ENCODE results near the gene MEGF6.

MEGF6 gene

DNA sequence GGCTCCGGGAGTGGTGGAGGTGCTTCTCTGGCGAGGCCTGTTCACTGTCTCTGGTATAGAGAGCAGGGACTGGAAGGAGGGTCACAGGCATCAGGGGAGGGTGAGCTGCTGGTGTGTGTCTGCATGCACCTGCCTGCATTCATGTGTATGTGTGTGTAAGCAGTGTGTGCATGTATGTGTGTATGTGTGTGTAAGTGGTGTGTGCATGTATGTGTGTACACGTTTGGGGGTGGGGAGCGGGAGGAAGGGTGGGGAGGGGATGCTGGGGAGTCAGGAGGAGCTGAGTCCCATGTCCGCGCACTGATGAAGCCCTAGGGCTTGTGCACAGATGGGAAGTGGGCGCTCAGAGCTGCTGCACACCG lies 107.8 kb downstream of the MEGF6 start:
- no peaks in the 10 kb centered on the region for H3K4me1 Mint-ChIP-seq
- no peak overlapping the region for H3K27ac Mint-ChIP-seq
- H3K27me3 Mint-ChIP-seq: no peaks in the 10 kb centered on the region
- no peaks in the 10 kb centered on the region for H3K36me3 Mint-ChIP-seq
- H3K9me3 Mint-ChIP-seq: no peaks in the 10 kb centered on the region
- no peak overlapping the region for H3K4me3 Mint-ChIP-seq

DNA sequence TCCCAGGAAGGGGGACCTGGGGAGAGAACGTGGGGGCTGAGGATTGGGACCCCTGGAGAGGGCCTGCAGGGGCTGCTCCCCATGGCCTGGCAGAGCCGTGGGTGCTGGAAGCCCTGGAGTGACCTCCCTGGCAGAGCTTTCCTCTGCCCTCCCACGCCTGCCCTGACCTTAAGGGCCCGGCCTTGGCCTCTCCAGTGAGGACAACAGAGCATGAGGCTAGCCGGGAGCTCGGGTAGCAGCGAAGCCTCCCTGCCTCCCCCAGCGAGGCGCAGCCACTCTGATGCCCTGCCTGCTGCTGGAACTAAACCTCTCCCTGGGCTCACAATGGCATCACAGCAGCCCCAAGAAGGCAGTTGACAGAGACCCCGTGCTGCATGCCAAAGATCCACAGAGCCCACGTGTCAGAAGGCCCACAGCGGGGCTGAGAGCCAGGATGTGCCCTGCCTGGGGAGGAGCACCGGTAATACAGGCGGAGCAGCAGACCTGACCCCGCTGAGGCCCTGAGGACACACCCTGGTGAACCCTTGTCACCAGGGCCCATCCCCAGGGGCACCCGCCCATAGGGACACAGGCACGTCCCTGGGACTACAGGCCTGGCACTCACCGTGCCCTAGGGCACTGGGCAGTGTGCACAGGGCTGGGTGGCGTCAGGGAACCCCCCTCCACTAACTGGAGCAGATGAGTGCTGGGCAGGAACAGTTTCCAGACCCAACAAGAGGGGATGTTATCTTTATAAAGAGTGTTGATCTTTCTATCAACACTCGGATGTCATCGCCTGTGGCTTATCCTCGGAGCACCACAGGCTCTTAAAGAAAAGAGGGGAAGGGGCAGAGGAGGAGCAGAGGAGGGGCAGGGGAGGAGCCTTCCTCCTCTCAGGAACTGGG lies 108.4 kb downstream of the MEGF6 start:
- no peaks in the 10 kb centered on the region for H3K36me3 Mint-ChIP-seq
- H3K4me3 Mint-ChIP-seq: no peak overlapping the region
- no peaks in the 10 kb centered on the region for H3K4me1 Mint-ChIP-seq
- H3K27ac Mint-ChIP-seq: no peak overlapping the region
- no peaks in the 10 kb centered on the region for H3K9me3 Mint-ChIP-seq
- no peaks in the 10 kb centered on the region for H3K27me3 Mint-ChIP-seq

DNA sequence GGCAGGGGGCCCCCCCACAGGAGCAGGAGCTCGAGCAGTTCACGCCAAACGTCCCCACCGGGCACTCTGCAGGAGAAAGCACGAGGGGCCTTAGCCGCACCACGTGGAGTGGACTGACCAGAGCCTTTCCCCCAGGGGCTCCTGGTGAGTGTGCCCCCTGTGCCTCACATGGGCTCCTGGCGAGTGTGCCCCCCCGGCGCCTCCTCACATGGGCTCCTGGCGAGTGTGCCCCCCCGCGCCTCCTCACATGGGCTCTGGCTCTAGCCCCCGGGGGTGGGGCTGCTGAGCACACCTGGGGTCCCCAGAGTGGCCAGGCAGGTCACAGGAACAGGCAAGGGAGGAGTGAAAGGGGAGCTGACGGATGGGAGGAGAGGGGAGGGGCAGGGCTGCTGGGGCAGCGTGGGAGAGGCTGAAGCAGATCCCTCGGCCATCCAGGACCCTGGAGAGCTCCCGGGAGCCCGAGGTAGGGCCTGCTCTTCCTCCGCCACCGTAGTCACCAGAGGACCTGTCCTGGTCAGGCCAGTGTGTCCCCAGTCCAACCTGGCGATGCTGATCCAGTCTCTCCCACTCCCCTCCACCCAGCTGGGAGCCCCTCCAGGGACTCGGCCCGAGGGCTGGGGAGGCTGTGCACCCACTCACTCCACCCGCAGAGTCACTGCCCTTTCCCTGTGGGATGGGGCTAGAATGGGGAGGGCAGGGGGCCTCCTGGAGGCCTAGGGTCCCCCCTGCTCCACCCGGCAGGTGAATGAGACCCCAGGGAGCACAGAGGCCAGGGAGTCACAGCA lies 109.3 kb downstream of the MEGF6 start:
- no peaks in the 10 kb centered on the region for H3K4me1 Mint-ChIP-seq
- H3K4me3 Mint-ChIP-seq: no peak overlapping the region
- H3K9me3 Mint-ChIP-seq: no peaks in the 10 kb centered on the region
- no peak overlapping the region for H3K27ac Mint-ChIP-seq
- H3K27me3 Mint-ChIP-seq: no peaks in the 10 kb centered on the region
- no peaks in the 10 kb centered on the region for H3K36me3 Mint-ChIP-seq

DNA sequence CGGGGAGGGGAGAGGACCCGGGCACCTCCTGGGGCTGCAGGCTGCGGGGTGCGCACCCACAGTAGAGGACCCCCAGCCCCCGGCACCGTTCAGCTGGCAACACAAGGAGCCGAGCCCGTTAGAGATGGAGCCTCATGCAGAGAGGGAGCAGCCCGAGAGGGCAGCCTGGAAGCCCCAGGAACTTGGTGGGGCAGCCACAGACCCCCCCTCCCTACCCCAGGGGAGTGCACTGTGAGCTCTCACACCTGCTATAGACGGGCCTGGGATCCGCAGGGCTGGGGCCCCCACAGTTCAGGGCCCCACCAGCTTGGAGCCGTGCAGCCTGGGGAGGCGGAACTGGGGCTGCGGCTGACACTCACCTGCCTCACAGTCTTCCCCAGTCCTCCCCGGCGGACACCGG lies 109.9 kb downstream of the MEGF6 start:
- H3K27ac Mint-ChIP-seq: no peak overlapping the region
- H3K4me3 Mint-ChIP-seq: no peak overlapping the region
- no peaks in the 10 kb centered on the region for H3K36me3 Mint-ChIP-seq
- H3K9me3 Mint-ChIP-seq: no peaks in the 10 kb centered on the region
- no peaks in the 10 kb centered on the region for H3K4me1 Mint-ChIP-seq
- no peaks in the 10 kb centered on the region for H3K27me3 Mint-ChIP-seq

DNA sequence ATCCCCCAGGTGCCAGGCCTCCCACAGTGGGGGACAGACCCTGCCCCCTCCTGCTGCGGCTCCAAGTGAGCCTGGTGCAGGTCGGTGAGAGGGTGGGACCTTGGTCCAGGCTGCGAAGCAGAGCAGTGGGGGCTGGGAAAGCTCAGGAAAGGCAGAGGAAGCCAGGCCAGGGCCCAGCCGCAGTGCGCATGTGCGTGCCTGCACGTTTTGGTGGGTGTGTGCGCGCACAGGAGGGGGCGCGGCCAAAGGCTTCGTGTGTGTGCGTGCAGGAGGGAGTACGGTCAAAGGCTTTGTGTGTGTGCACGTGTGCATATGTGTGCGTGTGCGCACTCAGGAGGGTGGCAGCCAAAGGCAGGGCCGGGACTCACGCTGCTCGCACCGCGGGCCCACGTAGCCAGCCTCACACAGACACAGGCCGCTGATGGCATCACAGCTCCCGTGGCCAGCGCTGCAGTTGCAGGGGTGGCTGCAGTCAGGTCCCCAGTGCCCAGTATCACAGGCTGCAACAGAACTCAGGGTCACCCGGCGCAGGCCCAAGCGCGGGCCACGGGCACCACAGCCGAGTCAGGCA lies 111.0 kb downstream of the MEGF6 start:
- Mint-ChIP-seq H3K27ac (no peak overlapping the region), H3K4me1 (no peaks in the 10 kb centered on the region), H3K36me3 (no peaks in the 10 kb centered on the region), H3K4me3 (no peak overlapping the region), H3K27me3 (no peaks in the 10 kb centered on the region), H3K9me3 (no peaks in the 10 kb centered on the region)

DNA sequence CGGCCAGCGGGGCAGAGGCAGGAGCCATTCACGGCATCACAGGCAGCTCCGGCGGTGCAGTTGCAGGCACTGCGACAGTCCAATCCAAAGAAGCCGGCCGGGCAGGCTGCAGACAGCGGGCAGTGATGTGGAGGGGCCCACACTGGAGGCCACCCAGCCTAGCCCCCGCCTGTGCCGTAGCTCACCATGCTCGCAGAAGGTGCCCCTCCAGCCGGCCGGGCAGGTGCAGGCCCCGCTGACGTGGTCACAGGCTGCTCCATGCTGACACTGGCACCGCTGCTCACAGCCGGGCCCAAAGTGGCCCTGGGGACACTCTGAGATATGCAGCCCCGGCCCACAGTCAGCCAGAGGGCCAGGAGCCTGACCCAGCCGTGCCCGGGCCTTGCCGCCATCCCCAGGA lies 111.7 kb downstream of the MEGF6 start:
- Mint-ChIP-seq H3K27me3 (no peaks in the 10 kb centered on the region), H3K9me3 (no peaks in the 10 kb centered on the region), H3K36me3 (no peaks in the 10 kb centered on the region), H3K4me3 (no peak overlapping the region), H3K27ac (no peak overlapping the region), H3K4me1 (no peaks in the 10 kb centered on the region)

DNA sequence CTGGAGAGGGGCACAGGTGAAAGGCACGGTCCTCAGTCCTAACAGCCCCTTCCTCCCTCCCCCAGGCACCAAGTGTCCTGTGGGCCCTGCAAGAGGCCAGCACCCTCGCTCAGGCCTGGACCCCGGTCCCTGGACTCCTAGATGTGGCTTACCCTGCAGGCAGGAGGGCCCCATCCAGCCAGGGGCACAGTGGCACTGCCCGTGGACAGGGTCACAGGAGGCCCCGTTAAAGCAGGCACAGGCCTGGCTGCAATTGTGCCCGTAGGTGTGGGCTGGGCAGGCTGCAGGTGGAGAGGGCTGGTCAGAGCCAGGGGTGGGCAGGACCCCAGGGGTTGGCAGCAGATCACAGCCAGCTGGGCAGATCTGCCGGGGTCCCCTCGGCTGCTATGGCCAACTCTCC lies 112.3 kb downstream of the MEGF6 start:
- no peaks in the 10 kb centered on the region for H3K36me3 Mint-ChIP-seq
- H3K4me3 Mint-ChIP-seq: no peak overlapping the region
- H3K4me1 Mint-ChIP-seq: no peaks in the 10 kb centered on the region
- H3K27me3 Mint-ChIP-seq: no peaks in the 10 kb centered on the region
- no peaks in the 10 kb centered on the region for H3K9me3 Mint-ChIP-seq
- H3K27ac Mint-ChIP-seq: no peak overlapping the region

DNA sequence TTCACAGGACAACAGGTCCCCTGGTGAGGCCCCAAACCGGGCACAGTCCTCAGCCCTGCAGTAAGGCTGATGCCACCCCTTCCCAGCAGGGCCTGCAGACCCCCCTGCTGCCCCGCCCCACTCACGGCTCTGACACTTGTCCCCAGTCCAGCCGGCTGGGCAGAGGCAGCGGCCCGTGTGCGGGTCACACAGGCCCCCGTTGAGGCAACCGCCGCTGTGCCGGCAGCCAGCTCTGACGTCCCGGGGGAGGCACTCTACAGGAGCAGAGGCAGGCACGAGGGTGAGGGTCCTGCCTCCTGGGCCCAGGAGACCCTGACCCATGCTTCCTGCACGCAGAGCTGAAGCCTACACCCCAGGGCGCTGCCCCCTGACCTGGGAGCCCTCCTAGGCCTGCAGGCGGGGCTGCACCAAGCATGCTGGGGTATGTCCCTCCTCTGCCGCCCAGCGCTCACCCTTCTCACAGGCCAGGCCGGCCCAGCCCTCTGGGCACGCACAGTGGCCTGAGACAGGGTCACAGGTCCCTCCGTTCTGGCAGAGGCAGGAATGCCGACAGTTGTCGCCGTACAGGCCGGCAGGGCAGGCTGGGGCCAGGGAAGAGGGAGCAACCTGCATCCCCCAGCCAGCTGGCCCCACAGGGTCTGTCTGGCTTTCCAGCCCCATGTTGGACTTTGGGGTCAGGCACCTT lies 112.9 kb downstream of the MEGF6 start:
- no peaks in the 10 kb centered on the region for H3K27me3 Mint-ChIP-seq
- no peaks in the 10 kb centered on the region for H3K36me3 Mint-ChIP-seq
- no peaks in the 10 kb centered on the region for H3K4me1 Mint-ChIP-seq
- no peak overlapping the region for H3K27ac Mint-ChIP-seq
- no peaks in the 10 kb centered on the region for H3K9me3 Mint-ChIP-seq
- no peak overlapping the region for H3K4me3 Mint-ChIP-seq

DNA sequence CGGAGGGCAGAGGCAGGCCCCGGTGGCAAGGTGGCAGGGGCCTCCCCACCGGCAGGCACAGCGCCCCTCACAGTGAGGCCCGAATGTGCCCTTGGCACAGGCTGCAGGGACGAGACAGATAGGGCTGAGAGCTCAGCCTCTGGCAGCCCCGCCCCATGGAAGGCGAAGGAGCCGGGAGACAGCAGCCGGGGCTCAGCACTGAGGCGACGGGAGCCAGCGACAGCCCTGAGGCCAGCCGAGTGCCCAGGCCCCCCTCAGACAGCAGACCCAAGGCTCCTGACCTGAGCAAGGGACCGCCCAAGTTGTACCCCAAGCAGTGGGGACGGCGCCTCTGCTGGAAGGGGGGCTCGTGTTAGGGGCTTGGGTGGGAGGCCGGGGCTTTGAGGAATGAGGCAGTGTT lies 113.8 kb downstream of the MEGF6 start:
- Mint-ChIP-seq H3K27me3 (no peaks in the 10 kb centered on the region), H3K9me3 (no peaks in the 10 kb centered on the region), H3K27ac (no peak overlapping the region), H3K36me3 (no peaks in the 10 kb centered on the region), H3K4me1 (no peaks in the 10 kb centered on the region), H3K4me3 (no peak overlapping the region)

DNA sequence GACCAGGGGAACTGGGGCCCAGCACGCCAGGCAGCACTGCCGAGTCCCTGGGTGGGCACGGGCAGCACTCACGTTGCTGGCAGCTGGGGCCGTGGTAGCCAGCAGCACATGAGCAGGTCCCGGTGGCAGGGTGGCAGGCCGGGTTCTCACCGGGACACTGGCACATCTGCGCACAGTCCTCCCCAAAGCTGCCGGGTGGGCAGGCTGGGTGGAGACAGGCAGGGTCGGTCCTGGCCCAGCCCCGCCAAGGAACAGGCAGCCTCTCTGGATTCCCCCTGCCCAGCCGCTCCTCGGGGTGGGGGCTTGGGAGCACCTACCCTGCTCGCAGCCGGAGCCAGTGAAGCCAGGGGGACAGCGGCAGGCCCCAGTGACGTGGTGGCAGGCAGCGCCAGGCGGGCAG lies 114.4 kb downstream of the MEGF6 start:
- H3K9me3 Mint-ChIP-seq: no peaks in the 10 kb centered on the region
- H3K27ac Mint-ChIP-seq: no peak overlapping the region
- no peaks in the 10 kb centered on the region for H3K27me3 Mint-ChIP-seq

DNA sequence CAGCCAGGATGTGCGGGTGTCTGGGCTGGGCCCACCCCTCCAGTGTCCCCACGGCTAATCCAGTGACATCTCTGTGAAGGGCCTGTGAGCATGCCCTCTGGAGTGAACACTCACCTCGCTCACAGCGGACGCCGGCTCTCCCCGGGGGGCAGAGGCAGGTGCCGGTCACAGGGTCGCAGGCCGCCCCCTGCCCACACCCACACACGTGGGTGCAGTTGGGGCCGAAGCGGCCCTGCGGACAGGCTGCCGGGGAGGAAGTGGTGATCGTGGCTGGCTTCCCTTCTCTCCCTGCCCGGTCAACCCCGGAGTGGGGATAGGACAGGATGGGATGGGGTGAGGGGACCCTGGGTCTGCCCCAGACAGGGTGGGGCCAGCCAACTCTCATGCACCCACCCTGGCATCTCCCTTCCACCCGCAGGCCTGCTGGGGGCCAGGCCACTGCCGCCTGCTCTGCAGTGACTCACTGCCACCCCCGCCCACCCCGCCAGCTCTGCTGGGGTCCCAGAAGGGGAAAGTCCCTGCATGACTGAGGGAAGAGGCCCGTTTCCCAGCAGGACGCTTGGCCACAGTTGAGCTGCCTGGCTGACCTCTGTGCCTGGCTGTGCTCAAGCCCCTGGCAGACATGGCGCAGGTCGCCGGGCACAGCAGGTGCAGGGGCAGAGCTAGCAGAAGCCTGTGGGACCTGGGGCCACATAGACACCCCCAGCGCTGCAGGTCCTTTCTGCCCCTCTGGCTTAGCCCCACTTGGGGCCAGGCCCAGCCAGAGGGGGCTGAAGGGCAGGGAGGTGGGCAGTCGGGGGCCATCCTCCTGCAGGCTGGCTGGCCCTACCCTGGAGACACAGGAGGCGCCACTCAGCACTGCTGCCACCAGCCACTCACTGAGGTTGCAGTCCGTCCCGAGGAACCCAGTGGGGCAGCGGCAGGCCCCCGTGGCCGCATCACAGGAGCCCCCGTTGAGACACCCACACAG lies 115.2 kb downstream of the MEGF6 start:
- no peaks in the 10 kb centered on the region for H3K9me3 Mint-ChIP-seq
- H3K4me1 Mint-ChIP-seq: peaks cover 5% of the 10 kb centered on the region
- H3K27ac Mint-ChIP-seq: no peak overlapping the region
- no peak overlapping the region for H3K4me3 Mint-ChIP-seq
- H3K36me3 Mint-ChIP-seq: no peaks in the 10 kb centered on the region
- no peaks in the 10 kb centered on the region for H3K27me3 Mint-ChIP-seq

More for the DNA sequence above, 114.4 kb downstream of the MEGF6 start:
- Mint-ChIP-seq H3K4me3 (no peak overlapping the region), H3K36me3 (no peaks in the 10 kb centered on the region), H3K4me1 (no peaks in the 10 kb centered on the region)

DNA sequence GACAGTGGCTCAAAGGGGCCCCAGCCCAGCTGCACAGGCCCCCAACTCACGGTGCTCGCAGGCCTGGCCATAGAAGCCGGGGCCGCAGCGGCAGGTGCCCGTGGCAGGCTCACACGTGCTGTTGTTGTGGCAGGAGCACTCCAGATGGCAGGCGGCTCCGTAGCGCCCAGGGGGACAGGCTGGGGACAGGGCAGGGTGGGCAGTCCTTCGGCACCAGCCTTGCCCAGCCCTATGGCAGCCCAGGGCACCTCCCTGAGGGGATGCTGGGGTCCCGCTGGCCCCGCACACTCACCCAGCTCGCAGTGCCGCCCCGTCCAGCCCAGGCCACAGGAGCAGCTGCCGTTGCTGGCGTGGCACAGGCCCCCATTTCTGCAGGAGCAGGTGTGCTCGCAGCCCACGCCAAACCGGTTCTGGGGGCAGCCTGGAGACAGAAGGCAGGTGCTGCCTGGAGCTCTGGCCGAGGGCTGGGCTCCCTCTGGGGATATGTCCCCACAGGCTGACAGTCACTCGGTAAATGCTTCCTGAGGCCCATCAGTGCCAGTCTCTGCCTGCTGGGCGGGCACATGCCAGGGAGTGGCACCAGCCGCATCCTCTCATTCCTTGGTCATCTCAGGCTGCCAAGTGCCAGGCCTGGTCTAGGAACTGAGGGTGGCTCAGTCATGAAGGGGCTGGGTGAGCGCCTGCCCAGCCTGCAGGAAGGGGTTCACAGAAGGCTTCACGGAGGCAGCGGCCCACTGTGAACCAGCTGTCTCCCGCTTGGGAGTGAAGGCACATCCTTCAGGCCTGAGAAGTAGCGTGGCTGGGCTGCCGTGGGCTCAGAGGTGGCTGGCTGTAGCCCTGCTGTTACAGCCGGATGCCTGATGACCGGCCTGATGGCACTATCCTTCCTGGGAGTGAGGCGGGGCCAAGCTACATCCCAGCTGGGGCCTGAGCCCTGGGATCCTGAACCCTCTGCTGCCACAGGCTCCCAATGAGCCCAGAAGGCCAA lies 116.7 kb downstream of the MEGF6 start:
- H3K4me1 Mint-ChIP-seq: peaks cover 6% of the 10 kb centered on the region
- H3K36me3 Mint-ChIP-seq: no peaks in the 10 kb centered on the region
- H3K27ac Mint-ChIP-seq: no peak overlapping the region
- no peak overlapping the region for H3K4me3 Mint-ChIP-seq
- no peaks in the 10 kb centered on the region for H3K27me3 Mint-ChIP-seq
- no peaks in the 10 kb centered on the region for H3K9me3 Mint-ChIP-seq

DNA sequence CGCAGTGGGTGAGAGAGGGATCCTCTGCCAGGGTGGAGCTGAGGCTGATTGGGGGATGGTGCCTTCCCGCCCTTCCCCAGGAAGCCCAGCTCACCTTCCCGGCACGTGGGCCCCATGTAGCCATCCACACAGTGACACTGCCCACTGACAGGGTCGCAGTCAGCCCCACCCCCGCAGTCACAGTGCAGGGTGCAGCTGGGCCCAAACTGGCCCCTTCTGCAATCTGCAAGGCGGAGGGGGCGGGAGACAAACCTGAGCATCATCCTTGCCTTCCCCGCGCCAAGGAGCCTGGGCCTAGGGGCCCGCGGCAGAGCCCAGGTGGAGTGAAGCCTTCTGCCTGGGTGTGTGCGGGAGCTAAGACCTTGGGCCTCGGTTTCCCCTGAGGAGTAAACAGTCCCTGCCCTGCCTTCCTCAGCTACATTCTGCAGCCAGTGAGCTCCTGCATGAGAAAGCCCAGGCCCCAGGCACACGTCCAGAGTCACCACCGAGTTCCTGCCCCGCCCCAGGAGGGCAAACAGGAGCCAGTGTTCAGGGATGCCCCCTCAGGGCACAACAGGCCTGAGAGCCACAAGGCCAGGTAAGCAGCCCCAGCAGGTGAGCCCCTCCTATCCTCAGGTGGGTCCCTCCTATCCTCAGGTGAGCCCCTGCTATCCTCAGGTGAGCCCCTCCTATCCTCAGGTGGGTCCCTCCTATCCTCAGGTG lies 118.6 kb downstream of the MEGF6 start:
- no peak overlapping the region for H3K27ac Mint-ChIP-seq
- H3K4me1 Mint-ChIP-seq: peaks cover 6% of the 10 kb centered on the region
- no peak overlapping the region for H3K4me3 Mint-ChIP-seq
- H3K27me3 Mint-ChIP-seq: no peaks in the 10 kb centered on the region
- no peaks in the 10 kb centered on the region for H3K9me3 Mint-ChIP-seq
- H3K36me3 Mint-ChIP-seq: peaks cover 3% of the 10 kb centered on the region
